Activated CD4-positive, alpha-beta T cell treated with anti-CD3 and anti-CD28 coated beads for 48 hours (primary cell): ENCODE measurements around the gene GRID2.
A peak's percentile ranks its signal among the peaks of the same experiment; 100 is the strongest.

ENCODE experiments used
- DNase-seq: peaks from one replicate; pipeline ENCODE4 v3.0.0-alpha.2; 2020

The GRID2 gene

GRCh38 chr4:93775551-93775950 is 1471.8 kb downstream of the GRID2 start:
- DNase-seq = no peak

DNA sequence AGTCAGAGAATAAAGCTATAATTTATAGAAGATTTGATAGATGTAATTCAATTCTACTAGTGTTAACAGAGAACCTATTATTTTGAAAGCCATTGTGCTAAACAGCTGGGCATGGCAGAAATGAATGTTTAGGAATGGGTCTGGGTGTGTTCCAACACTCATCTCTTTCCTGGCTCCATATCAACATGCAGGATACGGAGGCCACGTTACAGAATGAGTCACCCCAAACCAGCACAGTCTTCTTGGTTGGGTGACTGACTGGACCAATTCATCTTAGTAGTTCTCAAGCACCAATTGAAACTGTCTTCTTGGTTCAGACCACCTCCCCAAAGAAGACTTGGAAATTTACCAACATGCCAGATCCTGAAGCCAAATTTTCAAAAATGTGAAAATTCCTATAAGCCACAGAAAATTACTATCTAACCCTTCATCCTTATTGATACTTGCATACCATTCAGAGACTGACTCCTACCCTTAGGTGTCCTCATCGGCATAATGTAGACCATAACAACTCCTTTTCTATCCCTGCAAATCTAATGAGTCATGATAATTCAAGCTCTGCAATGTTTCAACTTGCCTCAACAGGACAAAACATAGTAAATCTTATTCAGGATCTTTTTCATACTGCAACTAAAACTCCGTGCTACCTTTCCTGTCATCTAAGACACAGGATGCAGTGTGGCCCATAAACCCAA is 1472.8 kb downstream of the GRID2 start:
- no peak for DNase-seq

DNA sequence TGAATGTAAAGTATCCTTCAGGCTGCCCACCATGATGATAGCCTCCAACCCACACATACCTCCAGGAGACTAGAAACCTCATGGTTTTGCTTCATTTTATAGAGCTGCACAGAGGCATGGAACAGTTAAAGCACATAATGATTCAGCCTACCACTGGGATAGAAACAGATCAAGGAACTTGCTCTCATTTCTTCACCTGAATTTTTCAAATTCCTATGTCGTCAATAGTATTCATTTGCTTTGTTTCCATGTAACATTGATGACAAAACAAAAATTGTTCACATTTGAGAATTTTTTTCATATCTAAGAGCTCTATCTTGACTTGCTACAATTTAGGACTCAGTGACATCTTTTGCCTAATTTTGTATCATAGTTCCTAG is 1473.3 kb downstream of the GRID2 start:
- no peak for DNase-seq

DNA sequence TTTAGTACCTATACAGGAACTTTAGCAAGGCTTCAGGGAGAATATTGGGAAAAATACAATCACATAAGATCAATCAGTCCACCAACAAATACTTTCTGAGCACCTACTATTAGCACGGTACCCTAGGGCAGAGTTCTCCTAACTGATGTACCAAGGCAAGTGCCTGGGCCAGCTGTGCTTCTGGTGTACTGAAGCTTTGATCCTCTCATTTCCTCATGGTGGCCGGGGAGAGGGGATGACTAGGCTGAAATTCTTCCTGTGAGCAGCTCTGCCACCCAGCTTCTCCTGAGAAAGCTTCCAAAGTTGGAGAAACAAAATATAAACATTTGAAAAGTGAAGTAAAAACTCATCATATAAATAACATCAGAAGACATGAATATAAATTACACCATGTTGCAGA is 1475.5 kb downstream of the GRID2 start:
- no peak for DNase-seq

DNA sequence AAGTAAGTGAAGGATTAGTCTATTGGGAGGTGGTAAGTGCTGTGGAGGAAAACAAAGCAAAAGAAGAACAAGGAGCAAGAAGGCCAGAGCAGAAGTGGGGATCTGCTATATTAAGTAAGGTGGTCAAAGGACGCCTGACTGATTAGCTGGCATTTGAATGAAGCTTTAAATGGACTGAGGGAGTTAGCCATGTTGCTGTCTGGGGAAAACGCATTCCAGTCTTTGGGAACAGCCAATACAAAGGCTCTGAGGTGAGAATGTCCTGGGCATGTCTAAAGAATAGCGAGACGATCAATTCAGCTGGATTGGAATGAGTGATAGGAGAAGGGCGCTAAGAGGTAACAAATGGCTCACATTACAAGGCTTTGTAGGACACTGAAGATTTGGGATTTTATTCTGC is 1476.3 kb downstream of the GRID2 start:
- no peak for DNase-seq

GRCh38 chr4:93781198-93781597 is 1477.4 kb downstream of the GRID2 start:
- DNase-seq = no peak

DNA sequence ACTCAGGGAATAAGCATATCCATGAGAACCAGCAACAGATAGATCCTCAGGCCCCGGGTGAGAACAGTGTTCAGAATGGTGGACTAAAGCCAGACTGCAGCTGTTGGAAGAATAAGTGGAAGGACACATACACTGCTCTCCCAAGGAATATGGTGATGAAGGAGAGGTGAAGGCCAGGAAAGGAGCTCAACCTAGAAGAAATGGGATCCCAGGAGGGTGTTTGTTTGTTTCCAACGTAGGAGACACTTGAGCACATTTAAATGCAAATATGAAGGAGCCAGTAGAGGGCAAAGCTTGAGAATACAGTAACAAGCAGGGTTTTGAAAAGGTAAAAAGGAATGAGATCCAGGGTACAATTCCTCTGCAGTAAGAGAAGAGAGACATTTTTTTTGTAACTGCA is 1482.4 kb downstream of the GRID2 start:
- DNase-seq = no peak

DNA sequence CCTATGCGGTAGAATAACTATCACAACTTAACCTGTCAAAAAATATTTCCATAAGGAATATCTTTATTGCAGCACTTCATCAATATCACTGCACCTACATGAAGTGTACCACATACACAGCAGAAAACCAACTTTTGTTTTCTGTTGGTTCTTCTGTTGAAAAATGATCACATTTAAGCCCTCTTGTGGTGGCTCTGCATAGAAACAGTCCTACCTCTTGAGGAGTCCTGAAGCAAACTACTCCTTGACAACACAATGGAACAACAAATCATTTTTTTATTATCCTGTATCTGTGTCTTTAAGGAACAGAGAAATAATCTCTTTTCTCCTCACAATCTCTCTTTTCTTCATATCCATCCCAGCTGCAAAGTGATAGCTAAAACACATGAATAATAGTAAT is 1484.9 kb downstream of the GRID2 start:
- no peak for DNase-seq

DNA sequence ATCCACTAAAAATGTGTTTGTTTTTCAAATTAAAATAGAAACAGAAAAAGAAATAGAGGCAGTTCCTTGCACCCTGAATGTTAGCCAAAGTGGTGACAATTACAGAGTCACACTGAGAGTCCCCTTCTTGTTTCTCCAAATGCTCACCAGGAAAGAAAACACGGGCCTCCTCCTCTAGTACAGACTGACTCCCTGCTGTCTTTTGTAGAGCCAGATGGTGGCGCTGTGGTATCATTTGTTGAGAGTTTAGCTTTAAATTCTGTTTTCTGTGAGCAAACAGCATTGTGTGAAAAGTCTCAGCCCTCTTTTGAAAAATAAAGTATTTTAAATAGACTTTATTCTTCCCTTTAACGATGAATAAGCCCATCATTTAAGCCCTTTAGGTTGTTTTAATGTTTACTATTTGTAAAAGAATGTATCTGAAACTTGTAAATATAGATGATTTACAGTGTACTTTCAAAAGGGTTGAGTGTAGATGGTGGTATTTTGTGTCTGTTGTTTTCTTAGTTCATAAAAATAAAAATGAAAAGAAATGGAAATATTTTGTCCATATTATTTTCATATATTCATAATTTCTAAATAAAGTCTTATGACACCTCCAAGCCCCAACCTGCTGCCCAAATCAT is 1487.9 kb downstream of the GRID2 start:
- DNase-seq = peak; percentile 54

GRCh38 chr4:93802045-93802444 is 1498.3 kb downstream of the GRID2 start:
- DNase-seq = no peak

DNA sequence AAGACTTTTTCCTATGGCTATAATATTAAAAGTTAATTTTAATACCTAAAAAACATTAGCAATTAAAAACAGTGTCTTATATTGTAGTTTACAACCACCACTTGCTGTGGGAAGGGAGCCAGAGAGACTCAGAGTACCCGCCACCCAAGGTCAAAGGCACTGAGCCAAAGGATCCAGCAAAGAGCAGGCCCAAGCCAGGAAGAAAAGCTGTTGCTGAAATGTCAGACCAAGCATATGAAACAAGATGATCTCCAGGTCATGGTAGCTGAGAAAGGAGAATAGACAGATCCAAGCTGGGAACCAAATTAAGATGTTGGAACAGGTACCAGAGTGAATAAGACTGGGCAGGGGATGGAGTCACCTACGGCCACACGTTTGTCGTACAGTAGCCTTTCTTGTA is 1506.0 kb downstream of the GRID2 start:
- no peak for DNase-seq

- DNase-seq = no peak
Measured at GRCh38 chr4:93810340-93810992, 1506.7 kb downstream of the GRID2 start.

DNA sequence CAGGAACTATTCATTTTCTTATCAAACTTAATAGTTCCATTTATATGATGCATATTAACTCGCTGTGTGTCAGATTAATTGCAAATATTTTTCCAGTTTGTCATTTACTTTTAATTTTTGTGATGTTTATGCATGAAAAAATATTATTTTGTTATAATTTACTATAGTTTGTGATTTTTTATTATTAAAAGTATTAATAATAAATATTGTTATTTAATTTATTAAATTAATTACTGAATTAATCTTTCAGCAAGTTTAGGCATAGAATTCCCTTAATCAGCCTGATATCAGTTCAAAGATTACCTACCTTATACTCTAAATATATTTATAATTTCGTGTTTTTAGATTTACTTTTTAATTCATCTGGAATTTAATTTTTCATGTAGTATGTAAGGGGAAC is 1509.3 kb downstream of the GRID2 start:
- no peak for DNase-seq

DNA sequence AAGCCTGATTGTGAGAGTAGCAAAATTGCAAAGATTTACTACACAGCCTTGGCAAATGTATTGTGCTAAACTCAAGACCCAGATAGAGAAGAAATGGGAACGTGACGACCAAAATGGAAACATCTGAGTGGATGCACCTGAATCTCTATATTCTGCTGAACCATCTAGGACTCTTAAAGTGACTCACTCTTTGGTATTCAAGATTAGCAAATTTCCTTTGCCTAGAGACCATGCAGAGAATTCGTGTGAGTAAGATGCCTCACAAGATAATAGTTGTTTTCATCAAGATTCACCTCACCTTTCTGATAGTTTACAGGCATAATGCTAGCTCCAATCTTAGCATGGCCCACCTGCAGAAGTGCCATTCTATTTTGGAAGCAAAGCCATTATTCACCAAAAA is 1510.4 kb downstream of the GRID2 start:
- no peak for DNase-seq

DNA sequence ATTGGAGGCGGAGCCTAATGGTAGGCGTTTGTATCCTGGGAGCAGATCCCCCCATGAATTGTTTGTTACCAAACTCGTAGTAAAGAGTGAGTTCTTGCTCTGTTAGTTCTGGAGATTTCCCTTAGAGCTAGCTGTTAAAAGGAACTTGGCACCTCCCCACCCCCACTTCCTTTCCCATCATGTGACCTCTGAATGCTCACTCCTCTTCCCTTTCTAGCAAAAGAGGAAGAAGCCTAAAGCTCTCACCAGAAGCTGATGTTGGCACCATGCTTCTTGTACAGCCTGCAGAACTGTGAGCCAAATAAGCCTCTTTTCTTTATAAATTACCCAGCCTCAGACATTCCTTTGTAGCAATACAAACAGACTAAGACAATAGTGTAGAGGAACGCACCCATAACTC is 1511.0 kb downstream of the GRID2 start:
- no peak for DNase-seq
